Upper lobe of right lung (tissue), 1 donor: ENCODE results near the gene INPP1. TPM values are rescaled to one million over a fixed set of nuclear protein-coding genes. Genes with fewer than 3 reads are reported as not detected.

Experiments used
- ATAC-seq: fragments of 200-7000 bp; cut with Tn5 transposase; one replicate; pipeline ENCODE4 v1.9.1; 2020; ENCODE audit warnings: mild to moderate bottlenecking, moderate library complexity
- DNase-seq: peaks from one replicate; pipeline ENCODE4 v3.0.0-alpha.2; 2020
- H3K27ac ChIP-seq: fragments of 200-600 bp; one replicate; pipeline ENCODE4 v1.8.0; 2022
- H3K27me3 ChIP-seq: fragments of 200-600 bp; one replicate; pipeline ENCODE4 v1.8.0; 2022; ENCODE audit warnings: mild to moderate bottlenecking
- H3K36me3 ChIP-seq: fragments of 200-600 bp; one replicate; pipeline ENCODE4 v1.8.0; 2022
- H3K4me1 ChIP-seq: fragments of 200-600 bp; one replicate; pipeline ENCODE4 v1.8.0; 2022
- H3K4me3 ChIP-seq: fragments of 200-600 bp; one replicate; pipeline ENCODE4 v1.8.0; 2022; ENCODE audit warnings: mild to moderate bottlenecking
- H3K9me3 ChIP-seq: fragments of 200-600 bp; one replicate; pipeline ENCODE4 v1.8.0; 2022
- intact Hi-C: fragments of 100-400 bp; cut with DNase I; formaldehyde crosslinking; loops from one replicate; pipeline ENCODE4 v1.11.0; 2022
- total RNA-seq: library from RNA; stranded (reverse); fragmentation: NEBNext Ultra II Directional; extraction: Animal tissue kit (Norgen Biotek cat#: 25700); gene quantifications from one replicate; pipeline ENCODE4 v1.2.1, GENCODE V29; 2021
- TF ChIP-seq, protein P1 (sequence below): fragments of 200-600 bp; IDR thresholded peaks from one replicate; pipeline ENCODE4 v1.8.0; 2022; ENCODE audit warnings: antibody characterized with exemption
- donor health status: DM: no; HTN: yes; CAD: no; lungs with severe emphysema.

INPP1 gene
- total RNA-seq, 1 donor from 2014 or later: 38.1 TPM

DNA sequence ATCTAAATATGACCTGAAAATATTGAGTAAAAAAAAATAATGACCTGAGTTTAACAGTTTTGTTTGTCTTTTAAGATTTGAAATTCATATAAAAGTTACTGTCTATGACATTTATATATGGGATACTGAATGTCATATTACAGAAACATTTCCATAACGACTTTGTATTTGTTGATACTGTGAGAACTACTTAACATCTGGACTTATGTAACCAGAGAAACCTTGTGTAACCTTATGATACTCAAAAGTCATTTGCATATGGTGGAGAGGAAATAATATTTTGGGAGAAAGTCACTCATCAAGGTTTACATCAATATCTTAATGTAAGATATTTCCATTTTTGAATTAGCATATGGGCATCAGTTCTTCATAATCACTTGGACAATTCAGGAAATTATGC is 77.4 kb downstream of the INPP1 start:
- TF ChIP-seq, protein P1, sequence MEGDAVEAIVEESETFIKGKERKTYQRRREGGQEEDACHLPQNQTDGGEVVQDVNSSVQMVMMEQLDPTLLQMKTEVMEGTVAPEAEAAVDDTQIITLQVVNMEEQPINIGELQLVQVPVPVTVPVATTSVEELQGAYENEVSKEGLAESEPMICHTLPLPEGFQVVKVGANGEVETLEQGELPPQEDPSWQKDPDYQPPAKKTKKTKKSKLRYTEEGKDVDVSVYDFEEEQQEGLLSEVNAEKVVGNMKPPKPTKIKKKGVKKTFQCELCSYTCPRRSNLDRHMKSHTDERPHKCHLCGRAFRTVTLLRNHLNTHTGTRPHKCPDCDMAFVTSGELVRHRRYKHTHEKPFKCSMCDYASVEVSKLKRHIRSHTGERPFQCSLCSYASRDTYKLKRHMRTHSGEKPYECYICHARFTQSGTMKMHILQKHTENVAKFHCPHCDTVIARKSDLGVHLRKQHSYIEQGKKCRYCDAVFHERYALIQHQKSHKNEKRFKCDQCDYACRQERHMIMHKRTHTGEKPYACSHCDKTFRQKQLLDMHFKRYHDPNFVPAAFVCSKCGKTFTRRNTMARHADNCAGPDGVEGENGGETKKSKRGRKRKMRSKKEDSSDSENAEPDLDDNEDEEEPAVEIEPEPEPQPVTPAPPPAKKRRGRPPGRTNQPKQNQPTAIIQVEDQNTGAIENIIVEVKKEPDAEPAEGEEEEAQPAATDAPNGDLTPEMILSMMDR: no peak
- intact Hi-C loops: no loop called here
- no peak overlapping the region for H3K27ac ChIP-seq
- H3K4me1 ChIP-seq: peaks cover 11% of the 10 kb centered on the region
- H3K27me3 ChIP-seq: no peaks in the 10 kb centered on the region
- H3K9me3 ChIP-seq: no peaks in the 10 kb centered on the region
- ATAC-seq: no peak
- H3K36me3 ChIP-seq: no peaks in the 10 kb centered on the region
- no peak overlapping the region for H3K4me3 ChIP-seq
- DNase-seq: no peak

Other genes starting within 250 kb of the INPP1 start
- 23.3 TPM for gene HIBCH, start 23.8 kb upstream of the INPP1 start, total RNA-seq
- 55.8 TPM for gene MFSD6, start 64.8 kb downstream of the INPP1 start, total RNA-seq
- 8.0 TPM for gene NEMP2, start 191.1 kb downstream of the INPP1 start, total RNA-seq